ENCODE measurements around the gene SPRED2.

- TF ChIP-seq POLR2A (IDR thresholded peaks at IDR 0.05; ENCODE audit: extremely low read depth, insufficient read length) = no peak
- no peak for TF ChIP-seq CTCF (IDR thresholded peaks at IDR 0.05; ENCODE audit: low read depth, low read length)
- TF ChIP-seq MYC (IDR thresholded peaks at IDR 0.05; ENCODE audit: low read depth, low read length) = no peak
- no peak for TF ChIP-seq MAX (IDR thresholded peaks at IDR 0.05; ENCODE audit: low read depth, low read length)
These were observed 89.0 kb downstream of the SPRED2 start for GRCh38 chr2:65343386-65343785.
